CD4-positive, alpha-beta memory T cell (primary cell): ENCODE measurements around the gene NCS1. TPM values are rescaled to one million over a fixed set of nuclear protein-coding genes. Genes with fewer than 3 reads are reported as not detected.

Experiments used
- CTCF ChIA-PET: fragments of 350-600 bp; sonication (Branson Sonifier 250); formaldehyde crosslinking; loops from one replicate; lab custom pipeline; 2021; ENCODE audit warnings: inconsistent platforms; ENCODE audit not compliant: partially characterized antibody; lab: Charles Lee
- POLR2A ChIA-PET: fragments of 350-600 bp; sonication (Branson Sonifier 250); formaldehyde crosslinking; loops from one replicate; lab custom pipeline; 2021; ENCODE audit not compliant: partially characterized antibody; lab: Charles Lee
- DNase-seq, 5 donors: peaks; one replicate each; pipeline versions ENCODE4 v3.0.0 to v3.0.0-alpha.2; 2020 to 2022; ENCODE audit warnings: mixed read lengths in 1 of 5
- H3K27ac ChIP-seq: one replicate; pipeline ENCODE4 v1.7.0; 2013; ENCODE audit warnings: low read depth, low read length
- H3K27me3 ChIP-seq: 2 replicates; pipeline ENCODE4 v1.7.0; 2013; ENCODE audit warnings: mild to moderate bottlenecking, low read length, moderate library complexity; ENCODE audit not compliant: insufficient read depth
- H3K36me3 ChIP-seq: 2 replicates; pipeline ENCODE4 v1.7.0; 2013; ENCODE audit warnings: mild to moderate bottlenecking, low read length, moderate library complexity; ENCODE audit not compliant: insufficient read depth
- H3K4me1 ChIP-seq: 2 replicates; pipeline ENCODE4 v1.7.0; 2013; ENCODE audit warnings: mild to moderate bottlenecking, low read length, moderate library complexity; ENCODE audit not compliant: insufficient read depth
- H3K4me3 ChIP-seq, 2 donors: one replicate each; pipeline ENCODE4 v1.7.0; 2013; ENCODE audit warnings: low read length in 2 of 2, mild to moderate bottlenecking in 1 of 2
- H3K9me3 ChIP-seq, 2 donors: one replicate each; pipeline ENCODE4 v1.7.0; 2013; ENCODE audit warnings: low read length in 2 of 2, control low read depth in 1 of 2; ENCODE audit not compliant: control insufficient read depth in 1 of 2
- H3K27ac Mint-ChIP-seq, 7 donors: one replicate each; pipeline ENCODE4 v1.8.0; 2020 to 2021; ENCODE audit warnings: mixed read lengths in 7 of 7, mild to moderate bottlenecking in 6 of 7, inconsistent platforms in 3 of 7, moderate library complexity in 3 of 7
- H3K27me3 Mint-ChIP-seq, 2 donors: one replicate each; pipeline ENCODE4 v1.8.0; 2020 to 2021; ENCODE audit warnings: mixed read lengths in 2 of 2
- H3K36me3 Mint-ChIP-seq, 2 donors: one replicate each; pipeline ENCODE4 v1.8.0; 2020 to 2021; ENCODE audit warnings: mixed read lengths in 2 of 2, inconsistent platforms in 1 of 2, mild to moderate bottlenecking in 1 of 2
- H3K4me1 Mint-ChIP-seq, 4 donors: one replicate each; pipeline ENCODE4 v1.8.0; 2020 to 2021; ENCODE audit warnings: mixed read lengths in 4 of 4, mild to moderate bottlenecking in 1 of 4
- H3K4me3 Mint-ChIP-seq, 8 donors: one replicate each; pipeline ENCODE4 v1.8.0; 2020 to 2021; ENCODE audit warnings: mixed read lengths in 8 of 8, mild to moderate bottlenecking in 7 of 8, moderate library complexity in 6 of 8, inconsistent platforms in 3 of 8
- H3K9me3 Mint-ChIP-seq, 8 donors: one replicate each; pipeline ENCODE4 v1.8.0; 2020 to 2021; ENCODE audit warnings: mixed read lengths in 8 of 8, mild to moderate bottlenecking in 5 of 8, inconsistent platforms in 3 of 8, moderate library complexity in 1 of 8
- intact Hi-C: fragments of 100-400 bp; cut with micrococcal nuclease; formaldehyde crosslinking; loops from one replicate; pipeline ENCODE4 v1.15.1; 2023
- polyA plus RNA-seq, 2 donors: library from polyadenylated mRNA; unstranded; fragments of 300-500 nt; fragmentation: Illumina TruSeq; gene quantifications; one replicate each; pipeline ENCODE4 v1.2.3, GENCODE V29; 2021
- total RNA-seq, 2 experiments: library from RNA; stranded (reverse); gene quantifications; one replicate each; pipeline ENCODE4 v1.2.3, GENCODE V29; 2021

NCS1 gene
- total and polyA plus RNA-seq, 4 experiments from 2014 or later: 0.64 to 0.90 TPM; not detected in 2

DNA sequence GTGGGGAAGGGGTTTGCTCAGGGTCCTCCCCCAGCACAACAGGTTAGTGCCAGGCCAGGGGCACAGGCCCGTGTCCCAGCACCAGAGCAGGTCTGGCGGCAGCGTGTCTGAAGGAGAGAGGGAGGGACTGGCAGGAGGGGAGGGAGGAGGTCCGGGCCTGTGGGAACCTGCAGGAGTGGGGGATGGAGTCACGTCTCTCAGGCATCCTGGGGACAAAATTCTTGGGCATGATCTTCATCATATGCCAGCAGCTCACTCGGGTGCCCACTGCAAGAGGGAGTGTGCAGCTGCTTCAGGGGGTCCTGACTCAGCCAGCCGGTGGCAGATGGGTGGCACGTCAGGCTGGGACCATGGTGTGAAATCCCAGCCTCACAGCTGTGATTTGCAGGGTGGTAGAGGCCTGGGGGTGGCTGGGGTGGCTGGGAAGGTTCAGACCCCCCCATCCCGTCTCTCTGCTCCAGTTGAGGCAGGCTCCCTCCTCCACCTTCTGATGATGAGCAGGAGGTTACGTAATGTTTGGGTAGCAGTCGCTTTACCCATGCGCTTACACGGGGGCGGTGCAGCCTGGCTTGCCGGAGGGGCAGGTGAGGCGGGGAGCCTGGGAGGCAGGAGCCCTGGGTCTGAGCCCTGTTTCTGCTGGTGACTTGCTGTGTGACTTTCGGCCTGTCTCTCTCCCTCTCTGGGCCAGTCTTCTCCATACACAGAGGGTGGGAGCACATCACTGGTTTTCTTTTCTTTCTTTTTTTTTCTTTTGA is 40.5 kb downstream of the NCS1 start:
- no peak for DNase-seq
- POLR2A ChIA-PET: no interaction called here

DNA sequence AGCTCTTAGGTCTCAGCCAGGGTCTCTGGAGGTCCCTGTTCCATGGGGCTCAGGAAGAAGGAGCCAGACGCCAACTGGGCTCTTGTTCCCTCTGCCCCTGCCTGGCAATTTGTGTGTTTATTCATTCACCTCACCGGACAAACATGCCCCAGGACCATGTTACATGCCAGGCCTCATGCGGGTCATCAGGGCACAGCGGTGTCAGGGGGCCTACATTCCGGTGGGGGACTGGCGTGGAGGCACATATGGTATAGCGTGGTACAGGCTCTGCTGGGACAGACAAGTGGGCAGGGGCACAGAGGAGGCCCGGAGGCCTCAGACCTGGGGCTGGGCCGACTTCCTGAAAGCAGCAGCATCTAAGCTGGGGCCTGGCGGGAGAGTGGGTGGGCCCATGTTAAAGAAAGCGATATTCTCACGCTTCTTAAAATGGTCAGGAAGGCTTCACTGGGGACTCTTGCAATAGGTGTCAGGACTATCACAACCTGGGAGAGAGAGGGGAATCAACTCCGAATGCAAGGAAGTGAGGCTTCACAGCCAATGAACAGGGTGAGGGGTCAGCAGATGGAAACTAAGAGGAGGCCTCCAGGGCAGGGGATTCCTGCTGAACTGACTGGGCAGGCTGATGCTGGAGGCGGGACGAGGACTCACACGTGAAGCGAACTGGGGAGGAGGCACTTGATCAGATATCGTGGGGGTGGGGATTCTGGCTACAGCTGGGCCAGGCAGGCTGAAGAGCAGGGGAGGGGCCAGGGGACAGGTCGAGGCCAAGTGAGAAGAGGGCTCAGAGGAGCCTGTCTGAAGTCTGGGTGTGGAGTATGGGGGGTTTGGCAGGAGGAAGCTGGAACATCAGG is 41.9 kb downstream of the NCS1 start:
- no peak overlapping the region for H3K27ac Mint-ChIP-seq
- Histone ChIP-seq H3K36me3 (no peaks in the 10 kb centered on the region), H3K4me1 (no peaks in the 10 kb centered on the region), H3K27me3 (no peaks in the 10 kb centered on the region), H3K9me3 (no peaks in the 10 kb centered on the region), H3K27ac (no peak overlapping the region), H3K4me3 (no peak overlapping the region)
- intact Hi-C loops: no loop called here
- H3K4me1 Mint-ChIP-seq: no peaks in the 10 kb centered on the region
- no peak overlapping the region for H3K4me3 Mint-ChIP-seq
- ChIA-PET POLR2A (no interaction called here), CTCF (no interaction called here)
- H3K27me3 Mint-ChIP-seq: peaks cover 0 to 4% of the 10 kb centered on the region in 2 donors
- no peak for DNase-seq
- H3K9me3 Mint-ChIP-seq: no peaks in the 10 kb centered on the region
- H3K36me3 Mint-ChIP-seq: no peaks in the 10 kb centered on the region

More for the DNA sequence above, 40.5 kb downstream of the NCS1 start:
- Mint-ChIP-seq H3K4me1 (no peaks in the 10 kb centered on the region), H3K36me3 (no peaks in the 10 kb centered on the region), H3K27ac (no peak overlapping the region), H3K9me3 (no peaks in the 10 kb centered on the region), H3K27me3 (peaks cover 0 to 7% of the 10 kb centered on the region in 2 donors), H3K4me3 (no peak overlapping the region)
- intact Hi-C loops: no loop called here
- H3K27me3 ChIP-seq: no peaks in the 10 kb centered on the region
- CTCF ChIA-PET: no interaction called here
- H3K4me1 ChIP-seq: no peaks in the 10 kb centered on the region
- no peak overlapping the region for H3K4me3 ChIP-seq
- no peak overlapping the region for H3K27ac ChIP-seq
- no peaks in the 10 kb centered on the region for H3K36me3 ChIP-seq
- H3K9me3 ChIP-seq: no peaks in the 10 kb centered on the region

DNA sequence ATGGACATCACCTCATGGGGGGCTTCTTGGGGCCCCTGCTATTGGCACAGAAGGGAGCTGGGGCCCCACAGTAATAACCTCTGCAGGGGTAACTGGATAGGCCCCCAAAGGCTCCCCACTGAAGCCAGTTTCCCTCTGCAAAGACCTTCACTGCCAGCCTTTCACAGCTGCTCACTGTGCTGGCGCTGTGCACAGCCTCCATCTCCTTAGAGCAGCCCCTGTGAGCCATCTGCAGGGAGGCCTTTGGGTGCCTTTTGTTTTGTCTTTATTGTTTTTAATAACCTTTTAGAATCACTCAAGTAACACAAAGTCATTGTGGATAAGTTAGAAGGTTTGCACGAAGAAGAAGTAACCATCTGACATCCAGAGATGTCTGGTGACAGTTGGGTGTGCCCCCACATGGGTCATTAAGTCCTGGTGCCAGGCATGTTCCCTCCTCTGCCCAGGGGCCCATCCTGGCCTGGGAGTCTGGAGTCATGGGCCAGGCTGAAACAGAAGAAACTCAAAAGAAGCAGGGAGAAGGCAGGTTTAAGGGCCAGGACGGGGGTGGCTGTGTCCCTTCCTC is 42.7 kb downstream of the NCS1 start:
- Mint-ChIP-seq H3K27ac (no peak overlapping the region), H3K4me3 (no peak overlapping the region), H3K36me3 (no peaks in the 10 kb centered on the region), H3K4me1 (no peaks in the 10 kb centered on the region), H3K9me3 (no peaks in the 10 kb centered on the region), H3K27me3 (peaks cover 0 to 2% of the 10 kb centered on the region in 2 donors)
- DNase-seq: no peak
- Histone ChIP-seq H3K4me1 (no peaks in the 10 kb centered on the region), H3K36me3 (no peaks in the 10 kb centered on the region), H3K9me3 (no peaks in the 10 kb centered on the region), H3K27ac (no peak overlapping the region), H3K27me3 (no peaks in the 10 kb centered on the region), H3K4me3 (no peak overlapping the region)
- intact Hi-C loops: no loop called here
- POLR2A ChIA-PET: no interaction called here
- CTCF ChIA-PET: no interaction called here

DNA sequence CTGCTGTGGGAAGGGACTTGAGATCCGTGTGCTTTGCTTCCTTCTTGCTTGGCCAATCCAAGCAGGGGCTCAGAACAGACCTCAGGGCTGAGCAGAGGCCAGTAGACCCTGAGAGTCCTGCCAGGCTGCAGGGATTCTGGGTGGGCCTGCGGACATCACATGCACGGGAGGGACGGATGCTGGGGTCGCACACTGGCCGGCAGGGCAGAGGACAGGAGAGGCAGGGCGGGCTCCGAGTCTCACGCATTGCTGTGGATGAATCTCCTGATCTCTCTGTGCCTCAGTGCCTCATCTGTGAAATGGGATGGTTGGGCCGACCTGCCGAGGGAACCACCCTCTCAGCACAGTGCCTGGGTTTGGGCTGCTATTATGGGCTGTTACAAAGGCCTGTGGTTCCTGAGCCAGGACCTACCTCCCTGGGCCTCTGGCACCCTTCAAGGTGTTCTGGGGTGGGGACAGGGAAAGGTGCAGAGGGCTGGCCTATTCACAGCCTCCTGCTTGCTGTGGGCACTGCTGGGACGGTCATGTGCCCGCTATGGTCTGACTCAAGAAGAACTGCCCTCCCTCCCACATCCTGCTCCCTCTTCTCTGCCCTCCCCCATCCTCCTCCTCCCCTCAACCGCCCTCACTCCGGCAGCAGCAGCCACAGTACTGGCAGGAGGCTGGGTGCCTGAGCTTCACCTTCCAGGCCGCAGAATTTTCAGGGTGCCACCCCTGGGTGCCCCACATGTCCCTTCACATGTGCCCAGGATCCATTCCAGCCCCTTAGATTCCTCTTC is 43.3 kb downstream of the NCS1 start:
- POLR2A ChIA-PET: no interaction called here
- H3K4me1 Mint-ChIP-seq: no peaks in the 10 kb centered on the region
- peak in 1 of 5 donors; percentile 33 for DNase-seq
- no peaks in the 10 kb centered on the region for H3K4me1 ChIP-seq
- no peaks in the 10 kb centered on the region for H3K36me3 Mint-ChIP-seq
- H3K27ac Mint-ChIP-seq: no peak overlapping the region
- no peaks in the 10 kb centered on the region for H3K27me3 ChIP-seq
- H3K9me3 Mint-ChIP-seq: no peaks in the 10 kb centered on the region
- no peak overlapping the region for H3K4me3 ChIP-seq
- CTCF ChIA-PET: no interaction called here
- no peaks in the 10 kb centered on the region for H3K9me3 ChIP-seq
- H3K27ac ChIP-seq: no peak overlapping the region
- intact Hi-C loops: no loop called here
- peaks cover 0 to 2% of the 10 kb centered on the region in 2 donors for H3K27me3 Mint-ChIP-seq
- no peaks in the 10 kb centered on the region for H3K36me3 ChIP-seq
- no peak overlapping the region for H3K4me3 Mint-ChIP-seq

DNA sequence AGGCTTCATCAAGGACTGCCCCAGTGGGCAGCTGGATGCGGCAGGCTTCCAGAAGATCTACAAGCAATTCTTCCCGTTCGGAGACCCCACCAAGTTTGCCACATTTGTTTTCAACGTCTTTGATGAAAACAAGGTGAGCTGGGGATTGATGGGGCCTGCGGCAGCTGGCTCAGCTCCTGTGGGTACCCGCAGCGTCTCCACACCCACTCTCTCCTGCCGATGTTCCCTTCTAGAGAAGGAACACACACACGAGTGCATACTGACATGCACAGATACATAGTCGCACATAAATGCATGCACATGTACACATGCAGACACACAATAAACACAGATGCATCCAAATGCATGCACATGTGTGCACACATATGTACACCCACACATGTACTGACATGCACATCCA is 45.6 kb downstream of the NCS1 start:
- Mint-ChIP-seq H3K27me3 (no peaks in the 10 kb centered on the region), H3K36me3 (no peaks in the 10 kb centered on the region), H3K4me1 (no peaks in the 10 kb centered on the region), H3K4me3 (no peak overlapping the region), H3K9me3 (no peaks in the 10 kb centered on the region), H3K27ac (no peak overlapping the region)
- no peaks in the 10 kb centered on the region for H3K27me3 ChIP-seq
- no peak for DNase-seq
- H3K9me3 ChIP-seq: no peaks in the 10 kb centered on the region
- CTCF ChIA-PET: no interaction called here
- H3K4me1 ChIP-seq: no peaks in the 10 kb centered on the region
- POLR2A ChIA-PET: no interaction called here
- intact Hi-C loops: no loop called here
- H3K4me3 ChIP-seq: no peak overlapping the region
- no peaks in the 10 kb centered on the region for H3K36me3 ChIP-seq
- H3K27ac ChIP-seq: no peak overlapping the region

DNA sequence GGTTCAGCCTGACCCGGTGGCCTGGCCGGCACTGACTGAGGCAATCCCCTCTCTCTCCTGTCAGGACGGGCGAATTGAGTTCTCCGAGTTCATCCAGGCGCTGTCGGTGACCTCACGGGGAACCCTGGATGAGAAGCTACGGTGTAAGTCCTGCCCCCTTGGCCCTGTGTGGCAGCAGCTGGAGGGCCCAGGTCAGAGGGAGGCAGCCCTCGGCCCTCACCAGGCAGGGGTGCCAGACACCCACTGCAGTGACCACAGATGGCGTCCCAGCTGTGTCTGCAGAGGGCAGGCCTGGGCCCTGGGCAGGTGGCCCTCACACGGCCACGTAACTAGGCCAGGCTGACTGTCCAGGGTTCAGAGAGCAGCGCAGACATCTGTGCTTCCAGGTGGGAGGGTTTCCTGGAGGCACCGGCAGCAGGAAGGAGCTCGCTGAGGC is 47.5 kb downstream of the NCS1 start:
- Histone ChIP-seq H3K27ac (no peak overlapping the region), H3K36me3 (no peaks in the 10 kb centered on the region), H3K9me3 (no peaks in the 10 kb centered on the region), H3K27me3 (no peaks in the 10 kb centered on the region), H3K4me3 (no peak overlapping the region), H3K4me1 (no peaks in the 10 kb centered on the region)
- CTCF ChIA-PET: interaction anchor here (1.4 kb wide), 1 partner anchor 112 kb away, joined by 3 read pairs; no protein-coding TSS in a partner anchor
- POLR2A ChIA-PET: no interaction called here
- intact Hi-C loops: no loop called here
- DNase-seq: no peak
- H3K36me3 Mint-ChIP-seq: no peaks in the 10 kb centered on the region
- no peaks in the 10 kb centered on the region for H3K4me1 Mint-ChIP-seq
- H3K9me3 Mint-ChIP-seq: no peaks in the 10 kb centered on the region
- no peaks in the 10 kb centered on the region for H3K27me3 Mint-ChIP-seq
- no peak overlapping the region for H3K4me3 Mint-ChIP-seq
- no peak overlapping the region for H3K27ac Mint-ChIP-seq
